Neural crest cell (in vitro differentiated cells): ENCODE data around the gene AFAP1L2. TPM values are rescaled to one million over a fixed set of nuclear protein-coding genes. Genes with fewer than 3 reads are reported as not detected.

Experiments
- DNase-seq: peaks from one replicate; pipeline ENCODE4 v3.0.0; 2021; ENCODE audit warnings: low read depth, mixed read lengths, low spot score
- H3K27ac Mint-ChIP-seq: one replicate; pipeline ENCODE4 v1.8.0; 2021; ENCODE audit warnings: mild to moderate bottlenecking, mixed read lengths; ENCODE audit not compliant: unreplicated experiment
- H3K27me3 Mint-ChIP-seq: 2 replicates; pipeline ENCODE4 v1.8.0; 2021; ENCODE audit warnings: low read depth, mild to moderate bottlenecking, mixed read lengths
- H3K36me3 Mint-ChIP-seq: 2 replicates; pipeline ENCODE4 v1.8.0; 2021; ENCODE audit warnings: low read depth, mild to moderate bottlenecking, mixed read lengths
- H3K4me1 Mint-ChIP-seq: 2 replicates; pipeline ENCODE4 v1.8.0; 2021; ENCODE audit warnings: mixed read lengths
- H3K4me3 Mint-ChIP-seq: one replicate; pipeline ENCODE4 v1.8.0; 2021; ENCODE audit warnings: mild to moderate bottlenecking, mixed read lengths
- H3K9me3 Mint-ChIP-seq: 2 replicates; pipeline ENCODE4 v1.8.0; 2021; ENCODE audit warnings: mixed read lengths
- CTCF ChIP-seq: fragments of 200-600 bp; sonication (generic); conservative IDR thresholded peaks from 2 replicates; pipeline ENCODE4 v1.5.0; 2021; ENCODE audit warnings: antibody characterized with exemption, mild to moderate bottlenecking
- total RNA-seq: library from RNA; stranded (reverse); gene quantifications from 2 replicates; pipeline ENCODE4 v1.2.1, GENCODE V29; 2021

AFAP1L2 gene
- total RNA-seq, 1 donor from 2014 or later = 72.1 TPM

- Mint-ChIP-seq H3K27ac (no peak overlapping the region), H3K9me3 (peaks cover 2% of the 10 kb centered on the region), H3K27me3 (no peaks in the 10 kb centered on the region), H3K4me1 (peaks cover 71% of the 10 kb centered on the region), H3K36me3 (no peaks in the 10 kb centered on the region), H3K4me3 (no peak overlapping the region)
- TF ChIP-seq CTCF = no peak
- DNase-seq = no peak
Measured at GRCh38 chr10:114392112-114392835, 12.0 kb downstream of the AFAP1L2 start.

GRCh38 chr10:114391599-114391998, 12.7 kb downstream of the AFAP1L2 start:
- no peak overlapping the region for H3K27ac Mint-ChIP-seq
- H3K9me3 Mint-ChIP-seq = peaks cover 2% of the 10 kb centered on the region
- H3K4me3 Mint-ChIP-seq = no peak overlapping the region
- H3K4me1 Mint-ChIP-seq = peaks cover 68% of the 10 kb centered on the region
- H3K27me3 Mint-ChIP-seq = no peaks in the 10 kb centered on the region
- DNase-seq = no peak
- H3K36me3 Mint-ChIP-seq = no peaks in the 10 kb centered on the region
- no peak for TF ChIP-seq CTCF

GRCh38 chr10:114389426-114389825, 14.9 kb downstream of the AFAP1L2 start:
- Mint-ChIP-seq H3K36me3 (no peaks in the 10 kb centered on the region), H3K4me1 (peaks cover 61% of the 10 kb centered on the region), H3K27ac (no peak overlapping the region), H3K9me3 (peaks cover 2% of the 10 kb centered on the region), H3K4me3 (no peak overlapping the region), H3K27me3 (no peaks in the 10 kb centered on the region)
- DNase-seq = no peak
- TF ChIP-seq CTCF = no peak

- Mint-ChIP-seq H3K9me3 (peaks cover 2% of the 10 kb centered on the region), H3K4me3 (peak overlapping the region; percentile 16), H3K27ac (peak overlapping the region; percentile 22), H3K4me1 (peaks cover 59% of the 10 kb centered on the region), H3K27me3 (no peaks in the 10 kb centered on the region), H3K36me3 (peaks cover 5% of the 10 kb centered on the region)
- no peak for TF ChIP-seq CTCF
- DNase-seq = no peak
Measured at GRCh38 chr10:114388275-114388674, 16.0 kb downstream of the AFAP1L2 start.

GRCh38 chr10:114387784-114388183, 16.5 kb downstream of the AFAP1L2 start:
- H3K4me1 Mint-ChIP-seq = peaks cover 60% of the 10 kb centered on the region
- H3K27ac Mint-ChIP-seq = no peak overlapping the region
- no peak overlapping the region for H3K4me3 Mint-ChIP-seq
- DNase-seq = no peak
- peaks cover 2% of the 10 kb centered on the region for H3K9me3 Mint-ChIP-seq
- TF ChIP-seq CTCF = no peak
- no peaks in the 10 kb centered on the region for H3K27me3 Mint-ChIP-seq
- H3K36me3 Mint-ChIP-seq = peaks cover 5% of the 10 kb centered on the region
